Hepatocyte (in vitro differentiated cells): ENCODE results near the gene SHANK3. TPM values are rescaled to one million over a fixed set of nuclear protein-coding genes. Genes with fewer than 3 reads are reported as not detected.

ENCODE experiments used
- DNase-seq: peaks from one replicate; pipeline ENCODE4 v3.0.0-alpha.2; 2016; ENCODE audit warnings: low spot score
- H2AFZ ChIP-seq: fragments of 200-600 bp; sonication (generic); 2 replicates; pipeline ENCODE4 v1.6.0; 2016; ENCODE audit warnings: antibody characterized with exemption, mild to moderate bottlenecking
- H3K27ac ChIP-seq: fragments of 200-600 bp; sonication (generic); 2 replicates; pipeline ENCODE4 v1.5.1; 2016; ENCODE audit warnings: mild to moderate bottlenecking
- H3K27me3 ChIP-seq: fragments of 200-600 bp; sonication (generic); 2 replicates; pipeline ENCODE4 v1.6.1; 2016
- H3K36me3 ChIP-seq: fragments of 200-600 bp; sonication (generic); replicated peaks from 2 replicates; pipeline ENCODE4 v1.5.1; 2016; ENCODE audit warnings: low read depth; ENCODE audit not compliant: insufficient read depth
- H3K4me1 ChIP-seq: fragments of 200-600 bp; sonication (generic); 2 replicates; pipeline ENCODE4 v1.5.1; 2016; ENCODE audit warnings: mild to moderate bottlenecking, moderate library complexity; ENCODE audit not compliant: insufficient read depth
- H3K4me2 ChIP-seq: fragments of 200-600 bp; sonication (generic); 2 replicates; pipeline ENCODE4 v1.6.0; 2016
- H3K4me3 ChIP-seq: fragments of 200-600 bp; sonication (generic); 2 replicates; pipeline ENCODE4 v1.5.1; 2016; ENCODE audit warnings: mild to moderate bottlenecking
- H3K79me2 ChIP-seq: fragments of 200-600 bp; sonication (generic); 2 replicates; pipeline ENCODE4 v1.6.0; 2017; ENCODE audit warnings: mild to moderate bottlenecking
- H3K9me2 ChIP-seq: fragments of 200-600 bp; sonication (generic); replicated peaks from 2 replicates; pipeline ENCODE4 v1.6.0; 2017; ENCODE audit warnings: mild to moderate bottlenecking; ENCODE audit not compliant: insufficient read depth
- H3K9me3 ChIP-seq: fragments of 200-600 bp; sonication (generic); 2 replicates; pipeline ENCODE4 v1.5.1; 2016; ENCODE audit warnings: low read depth, mild to moderate bottlenecking
- H4K20me1 ChIP-seq: fragments of 200-600 bp; sonication (generic); 2 replicates; pipeline ENCODE4 v1.6.0; 2016; ENCODE audit warnings: mild to moderate bottlenecking; ENCODE audit not compliant: insufficient read depth, poor library complexity, severe bottlenecking
- EZH2 ChIP-seq: fragments of 200-600 bp; sonication (generic); IDR thresholded peaks from 2 replicates; pipeline ENCODE4 v1.6.1; 2016; ENCODE audit warnings: antibody characterized with exemption, mild to moderate bottlenecking, borderline replicate concordance
- EZH2phosphoT487 ChIP-seq: fragments of 200-600 bp; sonication (generic); IDR thresholded peaks from one replicate; pipeline ENCODE4 v1.6.1; 2018; ENCODE audit warnings: antibody characterized with exemption, mild to moderate bottlenecking, low read depth, moderate library complexity; ENCODE audit not compliant: unreplicated experiment, severe bottlenecking
- WGBS: methylation state at CpG from one replicate; pipeline ENCODE4 v1.1.6; 2016; ENCODE audit warnings: low lambda C conversion rate; ENCODE audit errors: missing lambda C conversion rate; 5-methylcytosine and 5-hydroxymethylcytosine counted together
- polyA plus RNA-seq: library from polyadenylated mRNA; unstranded; fragments of >200 nt; fragmentation: Nextera tagmentation; extraction: Ambion mirVana; gene quantifications from 2 replicates; pipeline ENCODE4 v1.2.1, GENCODE V29; 2016
- total RNA-seq: library from RNA; depleted of rRNA; stranded (reverse); fragments of >200 nt; gene quantifications from 2 replicates; pipeline ENCODE4 v1.2.3, GENCODE V29; 2014
- TF ChIP-seq, protein P1 (sequence below): fragments of 200-600 bp; sonication (generic); IDR thresholded peaks from 2 replicates; pipeline ENCODE4 v1.5.1; 2016; ENCODE audit warnings: antibody characterized with exemption, mild to moderate bottlenecking; ENCODE audit not compliant: poor library complexity

Gene SHANK3
- total and polyA plus RNA-seq, 2 experiments from 2014 or later = 1.9 to 2.9 TPM

DNA sequence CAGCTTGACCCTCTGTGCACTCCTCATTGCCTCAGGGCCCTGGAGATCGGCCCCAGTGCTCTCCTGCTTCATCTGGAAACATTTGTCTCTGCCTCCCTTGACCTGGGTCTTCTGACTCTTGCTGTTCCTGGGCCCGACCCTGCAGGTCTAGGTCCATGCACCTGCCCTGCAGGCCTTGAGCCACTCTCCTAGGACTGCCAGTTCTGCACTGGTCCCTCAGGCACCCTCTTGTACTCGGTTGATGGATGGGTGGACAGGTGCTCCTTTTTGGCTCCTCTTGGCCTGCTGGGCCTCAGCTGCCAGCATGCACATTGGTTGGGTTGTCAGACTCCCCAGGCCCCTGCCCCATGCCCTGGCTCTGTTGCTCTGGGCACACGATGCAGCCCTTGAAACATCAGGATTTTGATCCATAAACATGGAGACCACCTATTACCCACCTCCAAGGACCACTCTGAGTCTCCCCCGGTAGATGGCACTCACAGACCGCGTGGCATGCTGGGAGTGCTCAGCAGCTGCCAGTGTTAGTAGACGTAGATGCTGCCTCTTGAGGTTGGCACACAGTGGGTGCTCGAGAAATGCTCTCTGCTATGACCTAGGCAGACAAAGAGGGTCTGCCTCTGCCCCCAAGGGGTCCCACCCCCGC lies 45.2 kb downstream of the SHANK3 start:
- whole genome bisulfite sequencing = 89% methylated on average over 9 of the region's 10 CpGs
- TF ChIP-seq, protein P1, sequence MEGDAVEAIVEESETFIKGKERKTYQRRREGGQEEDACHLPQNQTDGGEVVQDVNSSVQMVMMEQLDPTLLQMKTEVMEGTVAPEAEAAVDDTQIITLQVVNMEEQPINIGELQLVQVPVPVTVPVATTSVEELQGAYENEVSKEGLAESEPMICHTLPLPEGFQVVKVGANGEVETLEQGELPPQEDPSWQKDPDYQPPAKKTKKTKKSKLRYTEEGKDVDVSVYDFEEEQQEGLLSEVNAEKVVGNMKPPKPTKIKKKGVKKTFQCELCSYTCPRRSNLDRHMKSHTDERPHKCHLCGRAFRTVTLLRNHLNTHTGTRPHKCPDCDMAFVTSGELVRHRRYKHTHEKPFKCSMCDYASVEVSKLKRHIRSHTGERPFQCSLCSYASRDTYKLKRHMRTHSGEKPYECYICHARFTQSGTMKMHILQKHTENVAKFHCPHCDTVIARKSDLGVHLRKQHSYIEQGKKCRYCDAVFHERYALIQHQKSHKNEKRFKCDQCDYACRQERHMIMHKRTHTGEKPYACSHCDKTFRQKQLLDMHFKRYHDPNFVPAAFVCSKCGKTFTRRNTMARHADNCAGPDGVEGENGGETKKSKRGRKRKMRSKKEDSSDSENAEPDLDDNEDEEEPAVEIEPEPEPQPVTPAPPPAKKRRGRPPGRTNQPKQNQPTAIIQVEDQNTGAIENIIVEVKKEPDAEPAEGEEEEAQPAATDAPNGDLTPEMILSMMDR = no peak
- no peak for TF ChIP-seq EZH2
- TF ChIP-seq EZH2phosphoT487 = no peak
- no peaks in the 10 kb centered on the region for H3K36me3 ChIP-seq
- no peak overlapping the region for H3K4me3 ChIP-seq
- no peak overlapping the region for H2AFZ ChIP-seq
- no peaks in the 10 kb centered on the region for H3K9me3 ChIP-seq
- H3K4me2 ChIP-seq = no peak overlapping the region
- no peak overlapping the region for H3K27ac ChIP-seq
- no peaks in the 10 kb centered on the region for H3K9me2 ChIP-seq
- no peaks in the 10 kb centered on the region for H4K20me1 ChIP-seq
- no peaks in the 10 kb centered on the region for H3K4me1 ChIP-seq
- H3K79me2 ChIP-seq = no peaks in the 10 kb centered on the region
- no peak for DNase-seq
- H3K27me3 ChIP-seq = peaks cover 25% of the 10 kb centered on the region

DNA sequence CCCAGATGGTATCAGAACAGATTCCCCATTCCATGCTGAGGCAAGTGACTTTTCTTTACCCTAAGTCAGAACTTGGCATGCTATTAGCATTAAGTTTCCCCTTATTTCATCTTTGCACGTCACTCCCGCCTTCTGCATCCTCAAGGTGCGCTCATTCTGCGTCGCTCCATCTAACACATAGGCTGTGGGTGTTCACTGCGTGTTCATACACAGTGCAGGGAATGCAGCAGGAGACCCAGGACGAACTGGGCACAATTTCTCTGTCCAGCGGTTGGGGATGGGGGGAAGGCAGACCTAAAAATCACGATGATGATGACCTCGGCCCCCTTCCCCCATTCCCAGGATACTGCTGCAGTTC lies 45.7 kb downstream of the SHANK3 start:
- Histone ChIP-seq H3K79me2 (no peaks in the 10 kb centered on the region), H3K4me3 (no peak overlapping the region), H3K36me3 (no peaks in the 10 kb centered on the region), H3K4me1 (no peaks in the 10 kb centered on the region), H3K27ac (no peak overlapping the region), H4K20me1 (no peaks in the 10 kb centered on the region), H2AFZ (no peak overlapping the region), H3K27me3 (peaks cover 25% of the 10 kb centered on the region), H3K9me3 (no peaks in the 10 kb centered on the region), H3K4me2 (no peak overlapping the region), H3K9me2 (no peaks in the 10 kb centered on the region)
- 90% methylated on average over 10 of the region's 10 CpGs for WGBS
- TF ChIP-seq EZH2 (no peak), EZH2phosphoT487 (no peak)
- TF ChIP-seq, protein P1 = no peak
- DNase-seq = no peak

DNA sequence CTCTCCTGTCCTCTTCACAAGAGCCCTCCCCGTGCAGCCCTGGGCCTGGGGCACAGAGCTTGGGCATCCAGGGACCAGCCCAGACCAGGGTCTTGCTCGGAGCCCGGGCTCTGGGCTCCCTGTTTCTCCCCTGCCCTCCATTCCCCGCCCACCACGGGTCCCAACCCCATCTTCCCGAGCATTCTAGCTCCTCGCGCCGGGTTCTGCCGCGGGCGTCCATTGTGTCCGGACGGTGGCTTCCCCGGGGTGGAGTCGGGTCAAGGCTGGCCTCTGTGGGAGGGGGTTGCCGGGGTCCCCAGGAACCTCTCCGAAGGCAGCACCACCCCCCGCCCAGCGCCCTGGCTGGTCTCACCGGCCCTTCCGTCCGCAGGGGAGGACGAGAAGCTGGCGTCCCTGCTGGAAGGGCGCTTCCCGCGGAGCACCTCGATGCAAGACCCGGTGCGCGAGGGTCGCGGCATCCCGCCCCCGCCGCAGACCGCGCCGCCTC lies 47.2 kb downstream of the SHANK3 start:
- 29% methylated on average over 19 of the region's 40 CpGs for WGBS
- peak; percentile 19 for TF ChIP-seq EZH2phosphoT487
- TF ChIP-seq, protein P1 = no peak
- peak; percentile 24 for TF ChIP-seq EZH2
- Histone ChIP-seq H3K4me3 (no peak overlapping the region), H3K9me2 (no peaks in the 10 kb centered on the region), H3K4me2 (peak overlapping the region; percentile 68), H3K36me3 (no peaks in the 10 kb centered on the region), H3K79me2 (no peaks in the 10 kb centered on the region), H3K27me3 (peaks cover 25% of the 10 kb centered on the region), H3K27ac (no peak overlapping the region), H3K9me3 (no peaks in the 10 kb centered on the region), H4K20me1 (no peaks in the 10 kb centered on the region), H2AFZ (no peak overlapping the region), H3K4me1 (no peaks in the 10 kb centered on the region)
- DNase-seq = no peak
